Measurements from ENCODE around the gene PIGK.
"Not testable (repeated sequence)": the region's sequence is repeated elsewhere in the genome, so short reads cannot be mapped to it uniquely, and the experiment has no call there.

The PIGK gene

GRCh38 chr1:77193951-77194350, 25.3 kb downstream of the PIGK start:
- no peak for DNase-seq (ENCODE audit: low spot score)

- DNase-seq (ENCODE audit: low spot score) = no peak
Observed at GRCh38 chr1:77188770-77189169, 30.5 kb downstream of the PIGK start.

GRCh38 chr1:77186907-77187306, 32.3 kb downstream of the PIGK start:
- DNase-seq (ENCODE audit: low spot score) = not testable (repeated sequence)

GRCh38 chr1:77182083-77182482, 37.1 kb downstream of the PIGK start:
- no peak for DNase-seq (ENCODE audit: low spot score)

- DNase-seq (ENCODE audit: low spot score) = no peak
Observed at GRCh38 chr1:77179632-77180031, 39.6 kb downstream of the PIGK start.

GRCh38 chr1:77175230-77175844, 43.9 kb downstream of the PIGK start:
- DNase-seq (ENCODE audit: low spot score) = no peak

- DNase-seq (ENCODE audit: low spot score) = no peak
Observed at GRCh38 chr1:77170687-77171086, 48.5 kb downstream of the PIGK start.

- DNase-seq (ENCODE audit: low spot score) = no peak
Observed at GRCh38 chr1:77168358-77168757, 50.9 kb downstream of the PIGK start.

- DNase-seq (ENCODE audit: low spot score) = no peak
Observed at GRCh38 chr1:77164434-77164944, 54.7 kb downstream of the PIGK start.

GRCh38 chr1:77159706-77160105, 59.5 kb downstream of the PIGK start:
- DNase-seq (ENCODE audit: low spot score) = not testable (repeated sequence)

GRCh38 chr1:77156214-77156613, 63.0 kb downstream of the PIGK start:
- DNase-seq (ENCODE audit: low spot score) = no peak

- DNase-seq (ENCODE audit: low spot score) = no peak
Observed at GRCh38 chr1:77146270-77146669, 73.0 kb downstream of the PIGK start.

- DNase-seq (ENCODE audit: low spot score) = no peak
Observed at GRCh38 chr1:77143529-77144121, 75.6 kb downstream of the PIGK start.

GRCh38 chr1:77139389-77139788, 79.8 kb downstream of the PIGK start:
- no peak for DNase-seq (ENCODE audit: low spot score)

GRCh38 chr1:77134359-77134758, 84.9 kb downstream of the PIGK start:
- DNase-seq (ENCODE audit: low spot score) = no peak

GRCh38 chr1:77133731-77134358, 85.4 kb downstream of the PIGK start:
- DNase-seq (ENCODE audit: low spot score) = no peak

GRCh38 chr1:77126307-77126706, 92.9 kb downstream of the PIGK start:
- no peak for DNase-seq (ENCODE audit: low spot score)

- DNase-seq (ENCODE audit: low spot score) = no peak
Observed at GRCh38 chr1:77121503-77121902, 97.7 kb downstream of the PIGK start.

GRCh38 chr1:77120950-77121349, 98.3 kb downstream of the PIGK start:
- DNase-seq (ENCODE audit: low spot score) = no peak

- DNase-seq (ENCODE audit: low spot score) = no peak
Observed at GRCh38 chr1:77118712-77119111, 100.5 kb downstream of the PIGK start.

- no peak for DNase-seq (ENCODE audit: low spot score)
Observed at GRCh38 chr1:77104672-77105071, 114.6 kb downstream of the PIGK start.

GRCh38 chr1:77103486-77103885, 115.7 kb downstream of the PIGK start:
- no peak for DNase-seq (ENCODE audit: low spot score)

GRCh38 chr1:77100875-77101274, 118.4 kb downstream of the PIGK start:
- DNase-seq (ENCODE audit: low spot score) = no peak

All from left forelimb (tissue), 1 donor.